DOHH2 (cell line): Measurements from ENCODE around the gene COL19A1.

Experiments
- H3F3A ChIP-seq: fragments of 200-600 bp; sonication (generic), shearing (Covaris generic); 2 replicates; pipeline ENCODE4 v1.6.0; 2016; ENCODE audit warnings: antibody characterized with exemption, mild to moderate bottlenecking; ENCODE audit not compliant: control insufficient read depth, insufficient read depth
- H3K27ac ChIP-seq: fragments of 200-600 bp; sonication (generic); 2 replicates; pipeline ENCODE4 v1.5.1; 2014; ENCODE audit warnings: low read depth, mild to moderate bottlenecking, low read length, moderate library complexity
- H3K27me3 ChIP-seq: fragments of 200-600 bp; sonication (generic); 2 replicates; pipeline ENCODE4 v1.6.1; 2014; ENCODE audit warnings: mild to moderate bottlenecking, low read length, mixed read lengths; ENCODE audit not compliant: control insufficient read depth
- H3K36me3 ChIP-seq: fragments of 200-600 bp; sonication (generic); 2 replicates; pipeline ENCODE4 v1.6.1; 2014; ENCODE audit warnings: mild to moderate bottlenecking, low read length, moderate library complexity, mixed read lengths; ENCODE audit not compliant: control insufficient read depth
- H3K4me1 ChIP-seq: fragments of 200-600 bp; sonication (generic); 2 replicates; pipeline ENCODE4 v1.6.1; 2014; ENCODE audit warnings: mild to moderate bottlenecking, low read length, mixed read lengths; ENCODE audit not compliant: control insufficient read depth
- H3K4me2 ChIP-seq: fragments of 200-600 bp; sonication (generic); 2 replicates; pipeline ENCODE4 v1.6.0; 2014; ENCODE audit warnings: mild to moderate bottlenecking, low read length, moderate library complexity
- H3K4me3 ChIP-seq: fragments of 200-600 bp; sonication (generic); 2 replicates; pipeline ENCODE4 v1.5.1; 2014; ENCODE audit warnings: mild to moderate bottlenecking, low read length, mixed read lengths
- H3K79me2 ChIP-seq: fragments of 200-600 bp; sonication (generic); 2 replicates; pipeline ENCODE4 v1.6.1; 2014; ENCODE audit warnings: mild to moderate bottlenecking, low read length, mixed read lengths; ENCODE audit not compliant: control insufficient read depth
- H3K9me2 ChIP-seq: fragments of 200-600 bp; sonication (generic); replicated peaks from 2 replicates; pipeline ENCODE4 v1.6.1; 2014; ENCODE audit warnings: mild to moderate bottlenecking, low read length, mixed read lengths; ENCODE audit not compliant: control insufficient read depth
- H3K9me3 ChIP-seq: fragments of 200-600 bp; sonication (generic); 2 replicates; pipeline ENCODE4 v1.6.1; 2014; ENCODE audit warnings: antibody characterized with exemption, low read length, mixed read lengths; ENCODE audit not compliant: control insufficient read depth, insufficient read depth
- H4K20me1 ChIP-seq: fragments of 200-600 bp; sonication (generic); 2 replicates; pipeline ENCODE4 v1.6.0; 2014; ENCODE audit warnings: low read depth, mild to moderate bottlenecking, antibody characterized with exemption, low read length, moderate library complexity; ENCODE audit not compliant: control insufficient read depth, insufficient read depth
- EZH2phosphoT487 ChIP-seq: fragments of 200-600 bp; sonication (generic); IDR thresholded peaks from 2 replicates; pipeline ENCODE4 v1.6.1; 2017; ENCODE audit warnings: borderline replicate concordance, mild to moderate bottlenecking, antibody characterized with exemption, low read length, moderate library complexity, mixed read lengths
- TF ChIP-seq, protein P1 (sequence below): fragments of 200-600 bp; sonication (generic); IDR thresholded peaks from one replicate; pipeline ENCODE4 v1.5.1; 2014; ENCODE audit warnings: antibody characterized with exemption, mild to moderate bottlenecking, low read depth, low read length; ENCODE audit not compliant: poor library complexity, severe bottlenecking

The COL19A1 gene

DNA sequence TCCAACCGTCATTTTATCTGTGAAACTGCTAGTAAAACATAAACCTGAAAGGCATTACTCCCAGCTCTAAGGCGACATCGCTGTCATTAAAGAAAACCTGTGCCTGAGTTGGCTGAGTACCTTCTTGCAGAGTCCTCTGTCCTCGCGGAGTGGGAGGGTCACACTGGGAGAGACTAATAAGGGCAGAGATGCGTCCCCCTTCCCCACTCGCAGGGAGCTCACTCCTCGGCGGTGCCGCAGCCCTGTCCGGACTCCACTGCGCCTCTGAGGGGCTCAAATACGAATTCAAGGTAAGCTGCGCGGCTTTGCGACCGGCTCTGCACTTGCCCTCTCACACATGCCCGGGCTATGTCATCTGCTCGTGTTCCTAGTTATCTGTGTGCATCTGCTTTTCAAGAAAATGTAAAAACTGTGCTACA is at the start of gene COL19A1:
TSS of gene COL19A1 (plus strand) at position 206 of the 419 bp plus-strand sequence. CDS start 13,012 bp downstream, outside the sequence.
- Histone ChIP-seq H3F3A (no peaks in the 10 kb centered on the region), H4K20me1 (no peaks in the 10 kb centered on the region), H3K9me2 (no peaks in the 10 kb centered on the region), H3K4me3 (peak within 1 kb of the TSS; percentile 77), H3K9me3 (no peaks in the 10 kb centered on the region), H3K27ac (no peak within 1 kb of the TSS), H3K4me1 (peaks cover 23% of the 10 kb centered on the region), H3K27me3 (peaks cover 44% of the 10 kb centered on the region), H3K79me2 (no peaks in the 10 kb centered on the region), H3K4me2 (peak within 1 kb of the TSS; percentile 93), H3K36me3 (no peaks in the 10 kb centered on the region)
- no peak for TF ChIP-seq EZH2phosphoT487
- TF ChIP-seq, protein P1, sequence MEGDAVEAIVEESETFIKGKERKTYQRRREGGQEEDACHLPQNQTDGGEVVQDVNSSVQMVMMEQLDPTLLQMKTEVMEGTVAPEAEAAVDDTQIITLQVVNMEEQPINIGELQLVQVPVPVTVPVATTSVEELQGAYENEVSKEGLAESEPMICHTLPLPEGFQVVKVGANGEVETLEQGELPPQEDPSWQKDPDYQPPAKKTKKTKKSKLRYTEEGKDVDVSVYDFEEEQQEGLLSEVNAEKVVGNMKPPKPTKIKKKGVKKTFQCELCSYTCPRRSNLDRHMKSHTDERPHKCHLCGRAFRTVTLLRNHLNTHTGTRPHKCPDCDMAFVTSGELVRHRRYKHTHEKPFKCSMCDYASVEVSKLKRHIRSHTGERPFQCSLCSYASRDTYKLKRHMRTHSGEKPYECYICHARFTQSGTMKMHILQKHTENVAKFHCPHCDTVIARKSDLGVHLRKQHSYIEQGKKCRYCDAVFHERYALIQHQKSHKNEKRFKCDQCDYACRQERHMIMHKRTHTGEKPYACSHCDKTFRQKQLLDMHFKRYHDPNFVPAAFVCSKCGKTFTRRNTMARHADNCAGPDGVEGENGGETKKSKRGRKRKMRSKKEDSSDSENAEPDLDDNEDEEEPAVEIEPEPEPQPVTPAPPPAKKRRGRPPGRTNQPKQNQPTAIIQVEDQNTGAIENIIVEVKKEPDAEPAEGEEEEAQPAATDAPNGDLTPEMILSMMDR: no peak

DNA sequence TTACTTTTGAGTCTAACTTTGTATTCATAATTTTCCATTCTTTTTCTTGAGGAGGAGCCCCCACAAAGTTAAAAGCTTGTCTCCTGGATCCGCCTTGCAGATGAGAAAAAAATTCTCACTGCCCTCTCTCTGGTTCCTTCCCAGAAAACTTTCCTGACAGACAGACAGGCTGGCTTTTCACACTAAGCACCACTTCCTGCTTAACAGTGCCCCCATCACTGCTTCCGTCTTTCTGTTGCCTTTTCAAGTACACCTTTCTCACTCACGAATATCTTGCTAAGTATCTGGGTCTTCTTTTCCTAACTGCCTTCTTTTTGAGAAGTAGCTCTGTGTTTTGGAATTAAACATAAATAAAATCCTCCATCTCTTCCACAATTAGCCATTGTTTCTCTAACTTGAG is 49.8 kb upstream of the COL19A1 start:
- no peaks in the 10 kb centered on the region for H3K9me3 ChIP-seq
- H3K9me2 ChIP-seq: no peaks in the 10 kb centered on the region
- H3K79me2 ChIP-seq: no peaks in the 10 kb centered on the region
- peak overlapping the region; percentile 34 for H3K4me3 ChIP-seq
- no peaks in the 10 kb centered on the region for H3F3A ChIP-seq
- H3K27me3 ChIP-seq: no peaks in the 10 kb centered on the region
- H3K4me1 ChIP-seq: peaks cover 43% of the 10 kb centered on the region
- no peak for TF ChIP-seq EZH2phosphoT487
- TF ChIP-seq, protein P1: no peak
- H3K36me3 ChIP-seq: no peaks in the 10 kb centered on the region
- H3K27ac ChIP-seq: no peak overlapping the region
- peak overlapping the region; percentile 57 for H3K4me2 ChIP-seq
- no peaks in the 10 kb centered on the region for H4K20me1 ChIP-seq

DNA sequence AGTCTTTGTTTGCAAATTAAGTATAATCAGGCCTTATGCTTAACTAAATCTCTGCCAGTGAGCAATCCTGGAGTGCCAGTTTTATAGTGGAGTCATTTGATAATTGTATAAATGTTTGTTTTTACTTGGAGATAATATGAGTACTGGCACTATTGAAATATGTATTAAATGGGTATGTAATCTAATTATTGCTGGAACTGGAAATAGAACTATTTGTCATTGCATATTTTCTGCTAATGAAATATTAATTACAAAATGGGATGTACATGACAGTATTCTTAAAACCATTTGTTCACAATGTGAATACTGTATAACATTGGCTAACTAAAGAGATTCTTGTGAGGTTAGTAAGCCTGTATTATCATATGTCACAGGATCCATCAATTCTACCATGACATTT is 49.0 kb upstream of the COL19A1 start:
- Histone ChIP-seq H3K4me1 (peaks cover 43% of the 10 kb centered on the region), H4K20me1 (no peaks in the 10 kb centered on the region), H3K9me2 (no peaks in the 10 kb centered on the region), H3K36me3 (no peaks in the 10 kb centered on the region), H3K9me3 (no peaks in the 10 kb centered on the region), H3F3A (no peaks in the 10 kb centered on the region), H3K4me2 (no peak overlapping the region), H3K27ac (no peak overlapping the region), H3K79me2 (no peaks in the 10 kb centered on the region), H3K4me3 (no peak overlapping the region), H3K27me3 (no peaks in the 10 kb centered on the region)
- no peak for TF ChIP-seq EZH2phosphoT487
- TF ChIP-seq, protein P1: no peak
